ENCODE data around the gene TNFSF13.

The TNFSF13 gene, protein sequence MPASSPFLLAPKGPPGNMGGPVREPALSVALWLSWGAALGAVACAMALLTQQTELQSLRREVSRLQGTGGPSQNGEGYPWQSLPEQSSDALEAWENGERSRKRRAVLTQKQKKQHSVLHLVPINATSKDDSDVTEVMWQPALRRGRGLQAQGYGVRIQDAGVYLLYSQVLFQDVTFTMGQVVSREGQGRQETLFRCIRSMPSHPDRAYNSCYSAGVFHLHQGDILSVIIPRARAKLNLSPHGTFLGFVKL

DNA sequence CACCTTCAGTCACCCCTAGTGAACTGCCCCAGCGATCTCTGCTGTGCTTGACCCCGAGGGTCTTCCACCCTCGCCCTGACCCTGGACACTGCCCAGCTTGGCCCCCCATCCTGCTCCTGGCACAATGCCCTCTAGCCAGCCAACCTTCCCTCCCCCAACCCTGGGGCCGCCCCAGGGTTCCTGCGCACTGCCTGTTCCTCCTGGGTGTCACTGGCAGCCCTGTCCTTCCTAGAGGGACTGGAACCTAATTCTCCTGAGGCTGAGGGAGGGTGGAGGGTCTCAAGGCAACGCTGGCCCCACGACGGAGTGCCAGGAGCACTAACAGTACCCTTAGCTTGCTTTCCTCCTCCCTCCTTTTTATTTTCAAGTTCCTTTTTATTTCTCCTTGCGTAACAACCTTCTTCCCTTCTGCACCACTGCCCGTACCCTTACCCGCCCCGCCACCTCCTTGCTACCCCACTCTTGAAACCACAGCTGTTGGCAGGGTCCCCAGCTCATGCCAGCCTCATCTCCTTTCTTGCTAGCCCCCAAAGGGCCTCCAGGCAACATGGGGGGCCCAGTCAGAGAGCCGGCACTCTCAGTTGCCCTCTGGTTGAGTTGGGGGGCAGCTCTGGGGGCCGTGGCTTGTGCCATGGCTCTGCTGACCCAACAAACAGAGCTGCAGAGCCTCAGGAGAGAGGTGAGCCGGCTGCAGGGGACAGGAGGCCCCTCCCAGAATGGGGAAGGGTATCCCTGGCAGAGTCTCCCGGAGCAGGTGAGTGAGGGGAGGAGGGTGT, at the start of gene TNFSF13:
TSS of gene TNFSF13 (plus strand) at position 207 of the 776 bp plus-strand sequence. CDS start at position 497, 290 bp downstream.
- peak within 1 kb of the TSS; percentile 90 to 100 (median 96) for H3K4me2 ChIP-seq
- peaks cover 58 to 85% (median 68%) of the 10 kb centered on the region in 10 experiments for H3K4me1 ChIP-seq
- H3K27ac ChIP-seq, result peak within 1 kb of the TSS; percentile 85 to 99 (median 97)
- peak within 1 kb of the TSS; percentile 52 to 98 (median 86) for H3K4me3 ChIP-seq
- no peaks in the 10 kb centered on the region for H3K9me3 ChIP-seq (replicated peaks in 1 of 11)
- peak within 1 kb of the TSS; percentile 88 to 98 (median 94) for H3K9ac ChIP-seq
- TF ChIP-seq Cebpa-rat (IDR thresholded peaks at IDR 0.05), result peak in 10 of 11 experiments; percentile 28 to 86 (median 82); a peak in 17 of 22 replicates
- H4K20me1 ChIP-seq, result peaks cover 0 to 18% (median 5%) of the 10 kb centered on the region in 11 experiments; a peak in 10 of 22 replicates
- no peaks in the 10 kb centered on the region for H3K27me3 ChIP-seq
- H3K36me3 ChIP-seq, result peaks cover 5 to 36% (median 15%) of the 10 kb centered on the region in 11 experiments; a peak in 20 of 22 replicates

- H3K27ac ChIP-seq, result no peak overlapping the region
- peak overlapping the region in 1 of 11 experiments; percentile 11; a peak in 1 of 22 replicates for H3K9ac ChIP-seq
- no peaks in the 10 kb centered on the region for H3K27me3 ChIP-seq
- no peaks in the 10 kb centered on the region for H3K9me3 ChIP-seq (replicated peaks in 1 of 11)
- peaks cover 0 to 84% (median 61%) of the 10 kb centered on the region in 11 experiments; a peak in 18 of 22 replicates for H4K20me1 ChIP-seq
- H3K4me2 ChIP-seq, result no peak overlapping the region
- peaks cover 100% of the 10 kb centered on the region in 11 experiments for H3K36me3 ChIP-seq
- H3K4me1 ChIP-seq, result peaks cover 0 to 13% (median 0%) of the 10 kb centered on the region in 10 experiments; a peak in 3 of 20 replicates
- H3K4me3 ChIP-seq, result no peak overlapping the region
- no peak for TF ChIP-seq Cebpa-rat (IDR thresholded peaks at IDR 0.05)
Observed at GRCh38 chr17:7508846-7509245, 49.7 kb upstream of the TNFSF13 start.

- H3K36me3 ChIP-seq, result peaks cover 92 to 100% (median 97%) of the 10 kb centered on the region in 11 experiments
- peaks cover 0 to 15% (median 4%) of the 10 kb centered on the region in 10 experiments; a peak in 14 of 20 replicates for H3K4me1 ChIP-seq
- H3K27me3 ChIP-seq, result no peaks in the 10 kb centered on the region
- no peak overlapping the region for H3K27ac ChIP-seq
- TF ChIP-seq Cebpa-rat (IDR thresholded peaks at IDR 0.05), result no peak
- H4K20me1 ChIP-seq, result peaks cover 0 to 81% (median 52%) of the 10 kb centered on the region in 11 experiments; a peak in 18 of 22 replicates
- no peak overlapping the region for H3K4me3 ChIP-seq
- H3K9me3 ChIP-seq (replicated peaks in 1 of 11), result no peaks in the 10 kb centered on the region
- no peak overlapping the region for H3K4me2 ChIP-seq
- H3K9ac ChIP-seq, result no peak overlapping the region
Observed at GRCh38 chr17:7509937-7510336, 48.6 kb upstream of the TNFSF13 start.

DNA sequence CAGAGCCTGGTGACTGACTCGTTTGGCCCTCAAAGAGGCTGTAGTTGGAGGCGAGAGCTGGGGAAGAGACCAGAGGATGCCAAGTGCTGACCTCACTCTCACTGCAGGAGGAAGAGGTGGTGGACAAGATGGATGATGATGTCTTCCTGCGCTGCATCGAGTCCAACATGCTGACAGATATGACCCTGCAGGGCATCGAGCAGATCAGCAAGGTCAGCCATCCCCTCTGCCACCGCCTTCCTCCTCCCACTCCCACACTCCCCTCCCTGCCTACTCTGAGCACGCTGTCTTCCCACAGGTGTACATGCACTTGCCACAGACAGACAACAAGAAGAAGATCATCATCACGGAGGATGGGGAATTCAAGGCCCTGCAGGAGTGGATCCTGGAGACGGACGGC, 47.4 kb upstream of the TNFSF13 start:
- H3K36me3 ChIP-seq, result peaks cover 81 to 99% (median 93%) of the 10 kb centered on the region in 11 experiments
- H3K4me2 ChIP-seq, result no peak overlapping the region
- H3K9ac ChIP-seq, result no peak overlapping the region
- no peak for TF ChIP-seq Cebpa-rat (IDR thresholded peaks at IDR 0.05)
- no peaks in the 10 kb centered on the region for H3K27me3 ChIP-seq
- H3K27ac ChIP-seq, result no peak overlapping the region
- no peak overlapping the region for H3K4me3 ChIP-seq
- H3K9me3 ChIP-seq (replicated peaks in 1 of 11), result no peaks in the 10 kb centered on the region
- H4K20me1 ChIP-seq, result peaks cover 0 to 69% (median 51%) of the 10 kb centered on the region in 11 experiments; a peak in 18 of 22 replicates
- H3K4me1 ChIP-seq, result peaks cover 0 to 27% (median 15%) of the 10 kb centered on the region in 10 experiments; a peak in 17 of 20 replicates

DNA sequence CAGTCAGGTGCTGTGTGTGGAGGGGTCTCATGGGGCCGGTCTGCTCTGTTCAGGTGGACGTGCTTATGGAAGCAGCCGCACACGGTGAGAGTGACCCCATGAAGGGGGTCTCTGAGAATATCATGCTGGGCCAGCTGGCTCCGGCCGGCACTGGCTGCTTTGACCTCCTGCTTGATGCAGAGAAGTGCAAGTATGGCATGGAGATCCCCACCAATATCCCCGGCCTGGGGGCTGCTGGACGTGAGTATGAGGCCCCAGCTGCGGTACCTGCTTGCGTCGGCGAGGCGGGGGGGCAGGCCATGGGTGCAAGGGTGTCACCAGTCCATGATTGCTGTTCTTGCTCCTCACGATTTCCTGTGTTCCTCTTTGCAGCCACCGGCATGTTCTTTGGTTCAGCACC, 46.4 kb upstream of the TNFSF13 start:
- Histone ChIP-seq H3K4me3 (no peak overlapping the region), H3K4me2 (no peak overlapping the region), H3K36me3 (peaks cover 71 to 98% (median 85%) of the 10 kb centered on the region in 11 experiments), H3K4me1 (peaks cover 0 to 33% (median 21%) of the 10 kb centered on the region in 10 experiments; a peak in 17 of 20 replicates), H3K9me3 (replicated peaks in 1 of 11) (no peaks in the 10 kb centered on the region), H3K27me3 (no peaks in the 10 kb centered on the region), H3K9ac (no peak overlapping the region), H3K27ac (no peak overlapping the region), H4K20me1 (peaks cover 0 to 61% (median 44%) of the 10 kb centered on the region in 11 experiments; a peak in 18 of 22 replicates)
- no peak for TF ChIP-seq Cebpa-rat (IDR thresholded peaks at IDR 0.05)

GRCh38 chr17:7512824-7513540, 45.6 kb upstream of the TNFSF13 start:
- Histone ChIP-seq H3K4me2 (no peak overlapping the region), H3K9ac (no peak overlapping the region; a peak in 1 of 22 replicates), H3K4me3 (no peak overlapping the region), H4K20me1 (peaks cover 0 to 54% (median 43%) of the 10 kb centered on the region in 11 experiments; a peak in 18 of 22 replicates), H3K27ac (no peak overlapping the region), H3K9me3 (replicated peaks in 1 of 11) (no peaks in the 10 kb centered on the region), H3K36me3 (peaks cover 62 to 91% (median 79%) of the 10 kb centered on the region in 11 experiments), H3K4me1 (peaks cover 0 to 33% (median 21%) of the 10 kb centered on the region in 10 experiments; a peak in 17 of 20 replicates), H3K27me3 (no peaks in the 10 kb centered on the region)
- no peak for TF ChIP-seq Cebpa-rat (IDR thresholded peaks at IDR 0.05)

GRCh38 chr17:7513850-7514419, 44.6 kb upstream of the TNFSF13 start:
- no peak for TF ChIP-seq Cebpa-rat (IDR thresholded peaks at IDR 0.05)
- Histone ChIP-seq H3K36me3 (peaks cover 52 to 89% (median 70%) of the 10 kb centered on the region in 11 experiments), H3K9ac (no peak overlapping the region)

More at GRCh38 chr17:7513850-7514419, 44.6 kb upstream of the TNFSF13 start:
- Histone ChIP-seq H3K9me3 (replicated peaks in 1 of 11) (no peaks in the 10 kb centered on the region), H3K27ac (peak overlapping the region in 1 of 11 experiments; percentile 6; a peak in 2 of 22 replicates), H3K4me2 (no peak overlapping the region), H3K27me3 (no peaks in the 10 kb centered on the region), H3K4me3 (no peak overlapping the region), H4K20me1 (peaks cover 0 to 50% (median 42%) of the 10 kb centered on the region in 11 experiments; a peak in 18 of 22 replicates), H3K4me1 (peaks cover 0 to 33% (median 21%) of the 10 kb centered on the region in 10 experiments; a peak in 17 of 20 replicates)
